ENCODE data around the gene PNLDC1.
"Not testable (repeated sequence)": the region's sequence is repeated elsewhere in the genome, so short reads cannot be mapped to it uniquely, and the experiment has no call there.

PNLDC1 gene

DNA sequence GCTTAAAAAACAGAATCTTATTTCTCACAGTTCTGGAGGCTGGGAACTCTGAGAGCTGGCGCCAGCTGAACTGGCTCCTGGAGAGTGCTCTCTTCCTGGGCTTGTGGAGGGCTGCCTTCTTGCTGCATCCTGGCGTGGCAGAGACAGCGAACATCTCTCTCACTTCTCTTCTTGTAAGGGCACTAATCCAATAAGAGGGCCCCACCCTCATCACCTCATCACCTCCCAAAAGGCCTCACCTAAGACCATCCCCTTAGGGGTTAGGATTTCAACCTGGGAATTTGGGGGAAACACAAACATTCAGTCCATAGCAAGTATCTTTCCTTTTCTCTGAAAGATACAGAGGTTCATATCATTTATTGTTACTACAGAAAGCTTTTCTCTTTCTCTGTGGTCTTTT, 23.9 kb downstream of the PNLDC1 start:
- no peak for FAIRE-seq

GRCh38 chr6:159824690-159825089, 24.6 kb downstream of the PNLDC1 start:
- not testable (repeated sequence) for DNase-seq (ENCODE audit: insufficient read length); FAIRE-seq

More for the DNA sequence above, 23.9 kb downstream of the PNLDC1 start:
- DNase-seq (ENCODE audit: insufficient read length), result no peak
- TF ChIP-seq POLR2A (IDR thresholded peaks at IDR 0.05; ENCODE audit: low read depth, low read length), result no peak
- TF ChIP-seq TAF1 (IDR thresholded peaks at IDR 0.05; ENCODE audit: borderline replicate concordance, low read depth, low read length), result no peak
- TF ChIP-seq POLR2AphosphoS5 (IDR thresholded peaks at IDR 0.05; ENCODE audit: low read depth, low read length), result no peak

DNA sequence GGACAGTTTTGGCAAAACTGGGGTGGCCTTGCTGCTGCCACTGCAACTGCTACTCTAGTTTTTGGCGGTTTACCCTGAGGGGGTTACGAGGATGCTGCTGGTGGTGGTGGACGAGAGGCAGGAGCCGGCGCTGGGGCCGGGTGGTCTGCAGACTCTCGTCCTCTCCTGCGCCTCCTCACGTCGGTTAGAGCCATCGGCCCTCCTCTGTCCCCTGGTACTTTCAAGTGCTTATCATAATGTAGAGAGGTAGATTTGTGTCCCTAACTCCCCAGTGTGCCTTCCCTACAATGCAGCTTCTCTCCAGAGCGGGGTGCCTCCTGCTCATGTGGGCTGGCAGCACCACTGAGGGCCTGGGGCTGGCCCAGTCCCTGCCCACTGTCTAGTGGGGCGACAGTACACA, 25.9 kb downstream of the PNLDC1 start:
- FAIRE-seq (no peak), DNase-seq (ENCODE audit: insufficient read length) (no peak)
- TF ChIP-seq POLR2AphosphoS5 (IDR thresholded peaks at IDR 0.05; ENCODE audit: low read depth, low read length) (no peak), TAF1 (IDR thresholded peaks at IDR 0.05; ENCODE audit: borderline replicate concordance, low read depth, low read length) (no peak), POLR2A (IDR thresholded peaks at IDR 0.05; ENCODE audit: low read depth, low read length) (no peak)

DNA sequence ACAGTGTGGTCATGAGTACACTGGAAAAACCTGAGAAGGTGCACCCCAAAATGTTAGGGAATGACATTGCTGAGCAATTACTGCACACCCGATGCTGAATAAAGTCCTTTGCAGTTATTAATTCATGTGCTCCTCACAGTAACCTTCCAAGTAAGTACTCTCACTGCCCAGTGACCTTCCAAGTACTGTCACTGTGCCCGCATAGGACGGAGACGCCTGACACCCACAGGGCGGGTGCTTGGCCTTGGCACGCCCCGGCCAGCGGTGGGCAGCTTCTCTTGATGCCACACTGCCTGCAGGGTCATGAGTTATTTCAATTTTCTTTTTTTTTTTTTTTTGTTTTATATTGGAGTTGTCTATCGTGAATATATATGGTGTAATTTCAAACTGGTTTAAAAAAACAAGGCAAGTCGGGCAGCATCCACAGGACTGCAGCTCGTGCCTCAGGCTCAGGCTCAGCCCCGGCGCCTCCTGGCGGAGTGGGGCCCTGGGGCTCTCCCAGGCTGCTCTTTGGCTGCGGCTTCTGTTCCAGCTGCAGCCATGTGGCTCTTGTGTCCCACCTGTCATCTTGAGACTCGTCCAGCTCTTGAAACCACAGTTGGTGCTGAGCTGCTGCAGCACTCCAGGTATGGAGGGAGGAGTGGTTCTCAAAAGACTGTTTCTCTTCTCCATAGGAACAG, 27.0 kb downstream of the PNLDC1 start:
- no peak for TF ChIP-seq TAF1 (IDR thresholded peaks at IDR 0.05; ENCODE audit: borderline replicate concordance, low read depth, low read length)
- no peak for TF ChIP-seq POLR2A (IDR thresholded peaks at IDR 0.05; ENCODE audit: low read depth, low read length)
- no peak for TF ChIP-seq POLR2AphosphoS5 (IDR thresholded peaks at IDR 0.05; ENCODE audit: low read depth, low read length)
- DNase-seq (ENCODE audit: insufficient read length) (no peak), FAIRE-seq (no peak)

DNA sequence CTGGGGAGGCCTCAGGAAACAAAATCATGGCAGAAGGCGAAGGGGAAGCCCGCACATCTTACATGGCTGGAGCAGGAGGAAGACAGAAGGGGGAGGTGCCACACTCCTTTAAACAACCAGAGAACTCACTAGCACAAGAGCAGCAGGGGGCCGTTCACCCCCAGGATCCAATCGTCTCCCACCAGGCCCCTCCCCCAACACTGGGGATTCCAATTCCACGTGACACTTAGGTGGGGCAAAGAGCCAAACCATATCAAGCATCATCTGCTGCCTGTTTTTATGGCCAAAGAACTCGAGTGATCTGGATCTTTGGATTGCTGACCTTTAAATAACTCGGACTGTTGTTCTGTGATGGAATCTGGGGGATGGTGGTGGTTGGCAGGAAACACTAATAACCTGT, 28.0 kb downstream of the PNLDC1 start:
- FAIRE-seq (no peak), DNase-seq (ENCODE audit: insufficient read length) (no peak)
- no peak for TF ChIP-seq TAF1 (IDR thresholded peaks at IDR 0.05; ENCODE audit: borderline replicate concordance, low read depth, low read length)
- TF ChIP-seq POLR2A (IDR thresholded peaks at IDR 0.05; ENCODE audit: low read depth, low read length), result no peak

DNA sequence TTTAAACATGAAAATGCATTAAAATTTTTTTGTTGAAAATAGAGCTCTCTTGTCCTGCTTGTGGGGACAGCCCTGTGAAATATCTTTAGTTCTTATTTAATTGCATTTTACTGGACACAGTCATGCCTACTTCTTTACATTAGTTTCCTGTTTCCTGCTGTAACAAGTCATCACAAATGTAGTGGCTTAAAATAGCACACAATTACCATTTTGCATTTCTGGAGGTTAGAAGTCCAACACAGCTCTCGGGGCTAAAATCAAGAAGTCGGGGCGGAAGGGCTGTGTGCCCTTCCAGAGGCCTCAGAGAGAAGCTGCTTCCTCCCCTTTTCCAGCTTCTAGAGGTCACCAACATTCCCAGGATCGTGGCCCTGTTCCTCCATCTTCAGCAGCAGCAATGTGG, 29.4 kb downstream of the PNLDC1 start:
- no peak for DNase-seq (ENCODE audit: insufficient read length)
- FAIRE-seq, result peak; percentile 71
- TF ChIP-seq POLR2A (IDR thresholded peaks at IDR 0.05; ENCODE audit: low read depth, low read length), result no peak
- TF ChIP-seq TAF1 (IDR thresholded peaks at IDR 0.05; ENCODE audit: borderline replicate concordance, low read depth, low read length), result no peak
- TF ChIP-seq POLR2AphosphoS5 (IDR thresholded peaks at IDR 0.05; ENCODE audit: low read depth, low read length), result no peak

GRCh38 chr6:159830501-159831372, 30.7 kb downstream of the PNLDC1 start:
- FAIRE-seq (no peak), DNase-seq (ENCODE audit: insufficient read length) (no peak)
- no peak for TF ChIP-seq POLR2A (IDR thresholded peaks at IDR 0.05; ENCODE audit: low read depth, low read length)
- no peak for TF ChIP-seq POLR2AphosphoS5 (IDR thresholded peaks at IDR 0.05; ENCODE audit: low read depth, low read length)
- TF ChIP-seq TAF1 (IDR thresholded peaks at IDR 0.05; ENCODE audit: borderline replicate concordance, low read depth, low read length), result no peak

DNA sequence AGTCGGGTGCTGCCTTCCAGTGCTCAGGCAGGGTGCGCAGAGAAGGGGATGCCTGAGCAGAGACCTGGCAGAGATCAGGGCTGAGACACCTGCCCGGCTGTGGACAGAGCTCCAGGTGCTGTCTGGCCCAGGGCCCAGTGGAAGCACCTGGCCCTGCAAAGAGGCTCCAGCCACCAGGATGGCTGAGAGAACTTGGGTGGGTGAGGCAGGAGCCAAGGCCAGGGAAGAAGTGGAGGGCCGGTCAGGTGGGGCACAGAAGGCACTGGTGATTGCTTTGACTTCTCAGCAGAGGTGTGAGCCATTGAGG, 31.2 kb downstream of the PNLDC1 start:
- TF ChIP-seq TAF1 (IDR thresholded peaks at IDR 0.05; ENCODE audit: borderline replicate concordance, low read depth, low read length) (no peak), POLR2A (IDR thresholded peaks at IDR 0.05; ENCODE audit: low read depth, low read length) (no peak), POLR2AphosphoS5 (IDR thresholded peaks at IDR 0.05; ENCODE audit: low read depth, low read length) (no peak)
- DNase-seq (ENCODE audit: insufficient read length), result no peak
- no peak for FAIRE-seq

GRCh38 chr6:159832946-159833345, 32.9 kb downstream of the PNLDC1 start:
- DNase-seq (ENCODE audit: insufficient read length) (no peak), FAIRE-seq (no peak)
- TF ChIP-seq POLR2A (IDR thresholded peaks at IDR 0.05; ENCODE audit: low read depth, low read length) (no peak), POLR2AphosphoS5 (IDR thresholded peaks at IDR 0.05; ENCODE audit: low read depth, low read length) (no peak), TAF1 (IDR thresholded peaks at IDR 0.05; ENCODE audit: borderline replicate concordance, low read depth, low read length) (no peak)

DNA sequence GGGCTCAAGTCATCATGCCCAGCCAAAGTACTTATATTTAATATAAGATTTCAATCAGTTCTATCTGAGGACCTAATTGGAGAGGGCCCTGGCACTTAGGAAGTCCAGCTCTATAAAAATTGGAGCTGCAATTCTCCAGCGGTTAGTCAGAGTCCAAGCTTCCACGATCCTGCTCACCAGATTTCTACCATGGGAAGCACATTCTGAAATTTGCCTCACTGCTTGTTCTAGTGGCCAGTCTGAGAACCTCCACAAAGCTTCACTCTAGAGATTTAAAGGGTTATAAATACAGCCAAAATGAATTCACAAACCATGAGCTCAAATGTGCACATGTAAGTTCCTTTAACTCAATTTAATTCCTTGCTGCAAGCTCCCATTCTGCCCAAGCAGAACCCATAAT, 33.5 kb downstream of the PNLDC1 start:
- no peak for TF ChIP-seq TAF1 (IDR thresholded peaks at IDR 0.05; ENCODE audit: borderline replicate concordance, low read depth, low read length)
- no peak for TF ChIP-seq POLR2AphosphoS5 (IDR thresholded peaks at IDR 0.05; ENCODE audit: low read depth, low read length)
- TF ChIP-seq POLR2A (IDR thresholded peaks at IDR 0.05; ENCODE audit: low read depth, low read length), result no peak
- no peak for FAIRE-seq
- DNase-seq (ENCODE audit: insufficient read length), result no peak

DNA sequence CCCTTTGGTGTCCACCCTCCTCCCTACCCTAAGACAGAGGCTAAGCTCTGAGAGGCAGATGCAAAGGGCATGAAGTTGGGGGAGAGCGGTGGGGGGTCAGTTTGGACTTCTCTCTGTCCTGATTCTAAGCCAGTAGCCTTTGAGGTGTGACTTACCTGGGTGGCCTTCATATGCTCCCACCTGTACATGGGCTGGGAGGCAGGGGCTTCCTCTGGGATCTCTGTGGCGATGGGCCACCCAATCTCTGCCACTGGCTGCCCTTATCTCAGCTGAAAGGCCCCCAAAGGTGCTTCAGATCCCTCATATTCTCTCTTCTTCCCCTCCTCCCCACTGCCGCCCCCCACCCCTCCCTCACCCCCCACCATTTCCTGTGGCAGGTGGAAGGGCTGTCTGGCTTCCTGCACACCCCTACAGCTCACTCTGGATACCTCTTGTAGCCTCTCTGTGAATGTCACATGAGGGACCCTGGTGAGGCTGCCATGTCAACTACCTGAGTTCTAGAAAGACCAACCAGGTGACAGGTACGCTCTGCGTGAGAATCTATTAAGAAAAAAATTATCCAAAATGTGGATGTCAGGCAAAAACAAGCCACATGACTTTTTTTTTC, 34.0 kb downstream of the PNLDC1 start:
- no peak for FAIRE-seq
- no peak for DNase-seq (ENCODE audit: insufficient read length)
- no peak for TF ChIP-seq TAF1 (IDR thresholded peaks at IDR 0.05; ENCODE audit: borderline replicate concordance, low read depth, low read length)
- no peak for TF ChIP-seq POLR2A (IDR thresholded peaks at IDR 0.05; ENCODE audit: low read depth, low read length)
- no peak for TF ChIP-seq POLR2AphosphoS5 (IDR thresholded peaks at IDR 0.05; ENCODE audit: low read depth, low read length)
